ENCODE measurements around the gene DCAF4L1. TPM values are rescaled to one million over a fixed set of nuclear protein-coding genes. Genes with fewer than 3 reads are reported as not detected.

Gene DCAF4L1
- total and polyA plus RNA-seq, 2 experiments from 2014 or later: 0.10 TPM; not detected in 1

DNA sequence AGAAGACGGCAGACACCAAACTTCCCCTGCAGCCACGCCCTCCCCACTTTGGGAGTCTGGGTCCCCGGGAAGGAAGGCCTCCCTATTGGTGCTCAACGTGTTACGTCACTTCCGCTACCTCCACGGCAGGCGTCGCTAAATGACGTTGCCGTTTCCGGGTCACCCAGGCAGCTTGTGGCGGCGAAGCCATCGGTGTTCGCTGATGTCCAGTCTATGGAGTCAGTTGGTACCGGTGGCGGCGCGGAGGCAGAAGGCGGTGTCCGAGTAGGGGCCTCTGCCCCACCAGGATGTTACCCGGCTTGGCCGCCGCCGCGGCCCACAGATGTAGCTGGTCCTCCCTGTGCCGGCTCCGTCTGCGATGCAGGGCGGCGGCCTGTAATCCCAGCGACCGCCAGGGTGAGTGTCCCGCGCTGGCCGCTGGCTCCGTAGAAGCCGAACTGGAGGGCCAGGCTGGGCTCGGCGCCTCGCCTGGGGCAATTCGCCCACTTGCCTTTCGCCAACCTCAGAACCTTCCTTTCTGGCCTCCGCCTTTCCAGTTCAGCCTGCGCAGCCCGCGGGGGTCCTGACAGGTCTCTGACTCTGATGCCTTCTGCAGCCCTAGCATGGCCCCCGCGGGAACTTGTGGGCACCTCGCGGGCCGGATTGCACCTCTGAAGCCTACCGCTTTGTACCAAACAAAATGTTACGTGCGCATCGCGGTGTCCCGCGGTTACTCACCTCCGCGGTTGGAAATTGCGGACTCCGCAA lies 9.0 kb downstream of the DCAF4L1 start, which contains the start of gene SLC30A9:
SLC30A9 (plus strand) TSS at position 166 of the 747 bp plus-strand sequence; CDS start at position 288, 122 bp downstream.
- Histone ChIP-seq H3K9me3 (ENCODE audit: low read depth) (no peaks in the 10 kb centered on the region), H3K79me2 (peaks cover 58% of the 10 kb centered on the region), H3K4me2 (peak within 1 kb of the TSS; percentile 88), H2AFZ (peak within 1 kb of the TSS; percentile 94), H3K27ac (peak within 1 kb of the TSS; percentile 95), H4K20me1 (ENCODE audit: insufficient read depth, poor library complexity, severe bottlenecking) (peaks cover 11% of the 10 kb centered on the region), H3K9me2 (replicated peaks; ENCODE audit: insufficient read depth) (no peaks in the 10 kb centered on the region), H3K4me3 (peak within 1 kb of the TSS; percentile 84), H3K27me3 (no peaks in the 10 kb centered on the region), H3K36me3 (replicated peaks; ENCODE audit: insufficient read depth, low read depth) (no peaks in the 10 kb centered on the region), H3K4me1 (ENCODE audit: insufficient read depth) (peaks cover 14% of the 10 kb centered on the region)
- peak; percentile 97 for DNase-seq (ENCODE audit: low spot score)
- no peak for TF ChIP-seq EZH2 (IDR thresholded peaks at IDR 0.05; ENCODE audit: borderline replicate concordance)
- 1% methylated on average over 59 of the region's 64 CpGs for WGBS (ENCODE audit: low lambda C conversion rate, missing lambda C conversion rate)

DNA sequence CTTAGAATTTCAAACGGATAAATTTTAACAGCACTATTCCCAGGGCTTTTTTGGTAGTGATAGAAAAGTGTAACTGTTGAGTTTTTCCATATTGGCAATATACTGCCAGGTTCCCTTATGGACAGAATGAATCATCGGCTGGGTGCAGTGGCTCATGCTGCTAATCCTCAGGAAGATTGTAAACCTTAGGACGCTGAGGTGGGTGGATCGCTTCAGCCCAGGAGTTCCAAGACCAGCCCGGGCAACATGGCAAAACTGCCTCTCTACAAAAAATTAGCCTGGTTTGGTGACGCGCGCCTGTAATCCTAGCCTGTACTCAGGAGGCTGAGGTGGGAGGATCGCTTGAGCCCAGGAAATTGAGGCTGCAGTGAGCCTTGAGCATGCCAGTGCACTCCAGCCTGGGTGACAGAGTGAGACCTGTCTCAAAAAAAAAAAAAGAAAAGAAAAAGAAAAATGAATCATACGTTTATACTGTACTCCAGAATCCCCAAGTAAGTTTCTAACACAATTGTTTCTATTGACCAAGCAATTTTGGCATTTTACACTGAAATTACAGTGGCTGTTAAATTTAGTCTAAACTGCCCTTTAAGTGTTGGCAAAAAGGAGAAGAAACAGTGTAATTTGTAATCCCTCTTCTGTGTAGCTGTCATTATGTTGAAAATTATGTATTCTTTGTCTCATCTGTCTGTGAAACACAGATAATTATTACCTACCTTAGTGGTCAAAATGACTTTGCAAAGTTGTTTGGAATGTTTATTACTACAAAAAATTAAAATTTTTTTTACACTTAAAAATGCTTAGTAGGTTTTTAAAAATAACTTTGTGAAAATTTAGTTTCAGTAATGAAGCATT lies 10.6 kb downstream of the DCAF4L1 start:
- WGBS (ENCODE audit: low lambda C conversion rate, missing lambda C conversion rate): 78% methylated on average over 10 of the region's 10 CpGs
- no peak overlapping the region for H3K27ac ChIP-seq
- H3K27me3 ChIP-seq: no peaks in the 10 kb centered on the region
- peaks cover 14% of the 10 kb centered on the region for H3K4me1 ChIP-seq (ENCODE audit: insufficient read depth)
- H3K4me3 ChIP-seq: peak overlapping the region; percentile 84
- H4K20me1 ChIP-seq (ENCODE audit: insufficient read depth, poor library complexity, severe bottlenecking): peaks cover 11% of the 10 kb centered on the region
- H3K36me3 ChIP-seq (replicated peaks; ENCODE audit: insufficient read depth, low read depth): no peaks in the 10 kb centered on the region
- no peaks in the 10 kb centered on the region for H3K9me3 ChIP-seq (ENCODE audit: low read depth)
- H3K4me2 ChIP-seq: peak overlapping the region; percentile 88
- peaks cover 64% of the 10 kb centered on the region for H3K79me2 ChIP-seq
- no peaks in the 10 kb centered on the region for H3K9me2 ChIP-seq (replicated peaks; ENCODE audit: insufficient read depth)
- DNase-seq (ENCODE audit: low spot score): peak; percentile 66
- no peak overlapping the region for H2AFZ ChIP-seq
- TF ChIP-seq EZH2 (IDR thresholded peaks at IDR 0.05; ENCODE audit: borderline replicate concordance) (no peak), EZH2phosphoT487 (IDR thresholded peaks at IDR 0.05; ENCODE audit: low read depth, severe bottlenecking, unreplicated experiment) (no peak)
- TF ChIP-seq, protein P1, sequence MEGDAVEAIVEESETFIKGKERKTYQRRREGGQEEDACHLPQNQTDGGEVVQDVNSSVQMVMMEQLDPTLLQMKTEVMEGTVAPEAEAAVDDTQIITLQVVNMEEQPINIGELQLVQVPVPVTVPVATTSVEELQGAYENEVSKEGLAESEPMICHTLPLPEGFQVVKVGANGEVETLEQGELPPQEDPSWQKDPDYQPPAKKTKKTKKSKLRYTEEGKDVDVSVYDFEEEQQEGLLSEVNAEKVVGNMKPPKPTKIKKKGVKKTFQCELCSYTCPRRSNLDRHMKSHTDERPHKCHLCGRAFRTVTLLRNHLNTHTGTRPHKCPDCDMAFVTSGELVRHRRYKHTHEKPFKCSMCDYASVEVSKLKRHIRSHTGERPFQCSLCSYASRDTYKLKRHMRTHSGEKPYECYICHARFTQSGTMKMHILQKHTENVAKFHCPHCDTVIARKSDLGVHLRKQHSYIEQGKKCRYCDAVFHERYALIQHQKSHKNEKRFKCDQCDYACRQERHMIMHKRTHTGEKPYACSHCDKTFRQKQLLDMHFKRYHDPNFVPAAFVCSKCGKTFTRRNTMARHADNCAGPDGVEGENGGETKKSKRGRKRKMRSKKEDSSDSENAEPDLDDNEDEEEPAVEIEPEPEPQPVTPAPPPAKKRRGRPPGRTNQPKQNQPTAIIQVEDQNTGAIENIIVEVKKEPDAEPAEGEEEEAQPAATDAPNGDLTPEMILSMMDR (IDR thresholded peaks at IDR 0.05; ENCODE audit: poor library complexity): no peak

DNA sequence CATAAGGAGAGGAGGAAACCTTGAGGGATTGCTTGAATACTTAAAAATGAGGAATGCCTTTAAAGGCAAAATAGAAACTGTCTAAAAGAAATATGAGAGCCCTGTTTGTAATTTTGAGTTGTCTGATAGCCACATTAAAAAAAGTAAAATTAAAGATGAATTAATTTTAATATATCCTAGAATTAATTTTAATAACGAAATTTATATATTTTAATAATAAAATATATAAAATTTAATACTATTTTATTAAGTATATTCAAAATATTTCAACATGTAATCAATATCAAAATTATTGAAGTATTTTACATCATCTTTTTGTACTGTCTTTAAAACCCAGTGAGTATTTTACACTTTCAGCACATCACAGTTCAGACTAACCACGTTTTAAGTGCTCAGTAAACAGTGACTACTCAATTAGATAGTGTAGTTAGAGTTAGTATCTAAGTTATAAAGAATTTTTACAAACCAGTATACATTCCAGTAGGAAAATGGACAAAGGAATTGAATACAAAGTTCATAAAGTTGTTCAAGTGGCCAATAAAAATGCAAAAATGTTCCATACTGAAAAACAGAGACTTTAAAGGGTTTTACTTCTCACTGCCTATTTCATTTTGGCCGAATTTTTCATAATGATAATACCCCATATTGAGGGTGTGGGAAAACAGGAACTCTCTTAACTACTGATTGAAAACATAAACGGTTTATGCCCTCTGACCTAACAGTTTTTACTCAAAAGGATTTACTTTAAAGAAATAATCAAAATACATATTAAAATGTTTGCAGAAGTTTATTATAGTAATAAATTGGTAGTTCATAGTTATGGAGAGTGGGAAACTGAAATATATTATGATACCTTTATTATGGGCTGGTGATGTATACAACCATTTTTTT lies 11.7 kb downstream of the DCAF4L1 start:
- no peak overlapping the region for H2AFZ ChIP-seq
- H3K4me1 ChIP-seq (ENCODE audit: insufficient read depth): peaks cover 14% of the 10 kb centered on the region
- 82% methylated on average over 4 of the region's 4 CpGs for WGBS (ENCODE audit: low lambda C conversion rate, missing lambda C conversion rate)
- no peak overlapping the region for H3K4me3 ChIP-seq
- peaks cover 67% of the 10 kb centered on the region for H3K79me2 ChIP-seq
- H3K9me3 ChIP-seq (ENCODE audit: low read depth): no peaks in the 10 kb centered on the region
- peaks cover 11% of the 10 kb centered on the region for H4K20me1 ChIP-seq (ENCODE audit: insufficient read depth, poor library complexity, severe bottlenecking)
- H3K36me3 ChIP-seq (replicated peaks; ENCODE audit: insufficient read depth, low read depth): no peaks in the 10 kb centered on the region
- H3K9me2 ChIP-seq (replicated peaks; ENCODE audit: insufficient read depth): no peaks in the 10 kb centered on the region
- H3K4me2 ChIP-seq: peak overlapping the region; percentile 88
- H3K27me3 ChIP-seq: no peaks in the 10 kb centered on the region
- no peak overlapping the region for H3K27ac ChIP-seq
- DNase-seq (ENCODE audit: low spot score): no peak
- TF ChIP-seq EZH2 (IDR thresholded peaks at IDR 0.05; ENCODE audit: borderline replicate concordance) (no peak), EZH2phosphoT487 (IDR thresholded peaks at IDR 0.05; ENCODE audit: low read depth, severe bottlenecking, unreplicated experiment) (no peak)
- TF ChIP-seq, protein P1 (IDR thresholded peaks at IDR 0.05; ENCODE audit: poor library complexity): no peak

All from hepatocyte (in vitro differentiated cells).